ENCODE data around the gene DET1.

The DET1 gene

DNA sequence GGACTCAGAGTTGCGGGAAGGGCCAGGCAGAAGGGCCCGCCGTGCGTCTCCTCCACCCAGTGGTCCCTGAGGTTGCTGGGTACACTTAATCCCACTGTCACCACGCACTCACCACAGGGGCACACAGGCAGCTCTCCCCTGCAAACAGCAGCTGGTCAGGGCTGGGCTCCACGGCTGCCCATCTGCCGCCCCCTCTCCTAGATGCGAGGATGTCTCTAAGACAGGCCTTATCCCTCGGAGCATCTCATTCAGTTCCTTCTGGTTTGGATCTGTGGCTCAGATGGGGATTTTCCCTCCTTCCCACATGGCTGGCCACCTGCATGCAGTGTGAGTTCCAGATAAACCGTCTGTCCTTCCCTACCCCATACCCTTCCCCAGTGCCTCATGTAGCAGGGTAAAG is 52.6 kb downstream of the DET1 start:
- Histone ChIP-seq H3K23ac (ENCODE audit: low read length) (no peak overlapping the region), H2BK5ac (ENCODE audit: low read depth, low read length, poor library complexity) (no peak overlapping the region), H2BK120ac (ENCODE audit: insufficient read depth, low read length, poor library complexity) (no peak overlapping the region), H2AFZ (ENCODE audit: insufficient read depth, low read length, poor library complexity) (no peak overlapping the region), H3K27ac (ENCODE audit: low read depth, low read length) (no peak overlapping the region), H3K14ac (ENCODE audit: low read length) (no peak overlapping the region), H3K4me2 (ENCODE audit: low read length) (no peak overlapping the region), H4K91ac (ENCODE audit: low read depth, low read length) (no peak overlapping the region), H3K79me2 (ENCODE audit: control insufficient read depth, insufficient read depth, low read length, poor library complexity) (no peaks in the 10 kb centered on the region), H3K18ac (ENCODE audit: low read length) (no peak overlapping the region), H4K8ac (ENCODE audit: low read depth, low read length) (no peak overlapping the region), H3K9ac (ENCODE audit: low read length) (no peak overlapping the region), H3K36me3 (ENCODE audit: control insufficient read depth in 1 of 2, insufficient read depth in 2 of 2, low read length in 2 of 2) (no peaks in the 10 kb centered on the region), H3K79me1 (ENCODE audit: low read length) (no peaks in the 10 kb centered on the region), H3K4ac (ENCODE audit: low read depth, low read length) (no peak overlapping the region), H3K4me3 (ENCODE audit: low read depth, low read length) (no peak overlapping the region), H3K4me1 (ENCODE audit: control insufficient read depth in 1 of 2, insufficient read depth in 2 of 2, low read length in 2 of 2) (peaks cover under 1% of the 10 kb centered on the region in 2 experiments), H3K9me3 (ENCODE audit: insufficient read depth, low read depth, low read length) (peaks cover 2% of the 10 kb centered on the region), H2AK5ac (ENCODE audit: low read length) (no peak overlapping the region), H4K12ac (ENCODE audit: low read depth, low read length) (no peak overlapping the region), H2BK12ac (ENCODE audit: low read length) (no peak overlapping the region), H3K27me3 (ENCODE audit: insufficient read depth, low read length) (no peaks in the 10 kb centered on the region)
- no peak for DNase-seq
- WGBS (ENCODE audit: extremely low coverage, insufficient coverage, insufficient read length), result no CpG with 5 or more reads among the region's 10 CpGs

DNA sequence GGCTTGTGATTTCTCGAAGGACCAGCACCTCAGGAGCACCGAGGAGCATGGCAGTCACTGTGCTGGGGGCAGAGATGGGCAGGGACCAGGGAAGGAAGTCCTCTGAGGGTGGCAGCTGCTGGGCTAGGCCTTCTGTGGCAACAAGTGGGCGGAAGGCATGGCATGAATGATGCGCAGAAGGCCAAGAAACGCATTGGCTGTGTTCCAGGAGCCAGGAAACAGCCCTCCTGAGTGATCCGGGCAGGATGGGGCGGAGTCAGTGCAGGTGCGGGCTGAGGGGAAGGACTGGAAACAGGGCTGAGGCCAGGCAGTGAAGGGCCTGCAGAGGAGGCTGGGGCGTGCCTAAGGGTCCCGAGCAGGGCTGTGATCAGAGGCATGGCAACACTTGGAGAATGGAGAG is 55.3 kb downstream of the DET1 start:
- no peak overlapping the region for H4K12ac ChIP-seq (ENCODE audit: low read depth, low read length)
- H2BK5ac ChIP-seq (ENCODE audit: low read depth, low read length, poor library complexity), result no peak overlapping the region
- H3K36me3 ChIP-seq (ENCODE audit: control insufficient read depth in 1 of 2, insufficient read depth in 2 of 2, low read length in 2 of 2), result no peaks in the 10 kb centered on the region
- H3K4me1 ChIP-seq (ENCODE audit: control insufficient read depth in 1 of 2, insufficient read depth in 2 of 2, low read length in 2 of 2), result peaks cover 4 to 5% of the 10 kb centered on the region in 2 experiments
- no peak overlapping the region for H3K4me2 ChIP-seq (ENCODE audit: low read length)
- no peak overlapping the region for H2AFZ ChIP-seq (ENCODE audit: insufficient read depth, low read length, poor library complexity)
- no CpG with 5 or more reads among the region's 10 CpGs for WGBS (ENCODE audit: extremely low coverage, insufficient coverage, insufficient read length)
- H3K9ac ChIP-seq (ENCODE audit: low read length), result no peak overlapping the region
- no peak overlapping the region for H2BK12ac ChIP-seq (ENCODE audit: low read length)
- peak in 1 of 2 donors; percentile 8 for DNase-seq
- no peaks in the 10 kb centered on the region for H3K27me3 ChIP-seq (ENCODE audit: insufficient read depth, low read length)
- no peak overlapping the region for H4K91ac ChIP-seq (ENCODE audit: low read depth, low read length)
- no peak overlapping the region for H2BK120ac ChIP-seq (ENCODE audit: insufficient read depth, low read length, poor library complexity)
- H3K14ac ChIP-seq (ENCODE audit: low read length), result no peak overlapping the region
- H3K27ac ChIP-seq (ENCODE audit: low read depth, low read length), result no peak overlapping the region
- no peak overlapping the region for H3K23ac ChIP-seq (ENCODE audit: low read length)
- no peak overlapping the region for H2AK5ac ChIP-seq (ENCODE audit: low read length)
- H3K9me3 ChIP-seq (ENCODE audit: insufficient read depth, low read depth, low read length), result no peaks in the 10 kb centered on the region
- H3K4ac ChIP-seq (ENCODE audit: low read depth, low read length), result no peak overlapping the region
- H3K79me1 ChIP-seq (ENCODE audit: low read length), result no peaks in the 10 kb centered on the region
- H4K8ac ChIP-seq (ENCODE audit: low read depth, low read length), result no peak overlapping the region
- no peaks in the 10 kb centered on the region for H3K79me2 ChIP-seq (ENCODE audit: control insufficient read depth, insufficient read depth, low read length, poor library complexity)
- no peak overlapping the region for H3K18ac ChIP-seq (ENCODE audit: low read length)
- H3K4me3 ChIP-seq (ENCODE audit: low read depth, low read length), result no peak overlapping the region

DNA sequence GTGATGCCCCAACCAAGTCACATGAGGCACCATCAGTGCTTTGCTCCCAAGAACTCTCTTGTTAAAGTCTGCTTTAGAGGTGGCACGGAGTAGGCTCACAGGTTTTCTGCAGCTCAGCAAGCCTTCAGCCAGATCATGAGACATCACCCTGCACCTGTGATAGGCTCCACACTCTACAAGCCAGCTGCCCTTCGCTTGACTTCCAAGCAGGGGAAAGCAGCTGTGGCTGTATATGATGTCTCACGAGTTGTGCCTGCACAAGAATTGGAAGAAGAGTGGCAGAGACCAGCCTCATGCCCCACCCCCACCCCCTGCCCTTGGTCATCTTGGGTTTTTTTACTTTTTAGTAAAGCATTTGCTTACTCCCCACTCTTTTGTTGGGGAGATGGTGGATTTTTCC is 56.4 kb downstream of the DET1 start:
- H3K27me3 ChIP-seq (ENCODE audit: insufficient read depth, low read length), result no peaks in the 10 kb centered on the region
- no peak overlapping the region for H3K4me3 ChIP-seq (ENCODE audit: low read depth, low read length)
- H2BK12ac ChIP-seq (ENCODE audit: low read length), result no peak overlapping the region

DNA sequence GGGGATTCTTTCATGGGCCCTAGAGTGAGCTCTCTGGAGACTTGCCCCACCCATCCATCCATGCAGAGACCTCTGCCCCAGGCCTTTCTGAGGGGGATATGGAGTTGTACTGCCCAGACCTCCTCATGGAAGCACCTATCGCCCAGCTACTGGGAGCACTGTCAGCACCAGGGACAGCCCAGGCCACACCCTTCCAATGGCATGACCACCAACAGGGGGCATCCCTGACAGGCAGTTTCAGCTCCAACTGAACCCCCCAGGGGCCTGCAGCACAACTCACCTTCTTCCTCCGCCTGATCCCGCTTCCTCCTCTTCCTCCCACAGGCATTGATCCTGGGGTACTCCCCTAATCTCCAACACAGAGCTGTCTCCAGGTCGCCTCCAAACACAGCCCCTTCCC is 57.2 kb downstream of the DET1 start:
- H3K27ac ChIP-seq (ENCODE audit: low read depth, low read length), result no peak overlapping the region
- H3K23ac ChIP-seq (ENCODE audit: low read length), result no peak overlapping the region
- H3K79me2 ChIP-seq (ENCODE audit: control insufficient read depth, insufficient read depth, low read length, poor library complexity), result no peaks in the 10 kb centered on the region
- H3K14ac ChIP-seq (ENCODE audit: low read length), result no peak overlapping the region
- H2BK5ac ChIP-seq (ENCODE audit: low read depth, low read length, poor library complexity), result no peak overlapping the region
- no peak overlapping the region for H3K4me3 ChIP-seq (ENCODE audit: low read depth, low read length)
- H3K4me2 ChIP-seq (ENCODE audit: low read length), result no peak overlapping the region
- no peak overlapping the region for H3K9ac ChIP-seq (ENCODE audit: low read length)
- no peak for DNase-seq
- H3K9me3 ChIP-seq (ENCODE audit: insufficient read depth, low read depth, low read length), result no peaks in the 10 kb centered on the region
- no peak overlapping the region for H3K18ac ChIP-seq (ENCODE audit: low read length)
- no peak overlapping the region for H2BK12ac ChIP-seq (ENCODE audit: low read length)
- H3K4me1 ChIP-seq (ENCODE audit: control insufficient read depth in 1 of 2, insufficient read depth in 2 of 2, low read length in 2 of 2), result peaks cover 12 to 16% of the 10 kb centered on the region in 2 experiments
- no peak overlapping the region for H4K12ac ChIP-seq (ENCODE audit: low read depth, low read length)
- H2AK5ac ChIP-seq (ENCODE audit: low read length), result no peak overlapping the region
- no peak overlapping the region for H4K8ac ChIP-seq (ENCODE audit: low read depth, low read length)
- H2AFZ ChIP-seq (ENCODE audit: insufficient read depth, low read length, poor library complexity), result no peak overlapping the region
- H2BK120ac ChIP-seq (ENCODE audit: insufficient read depth, low read length, poor library complexity), result no peak overlapping the region
- H3K4ac ChIP-seq (ENCODE audit: low read depth, low read length), result no peak overlapping the region
- H3K36me3 ChIP-seq (ENCODE audit: control insufficient read depth in 1 of 2, insufficient read depth in 2 of 2, low read length in 2 of 2), result no peaks in the 10 kb centered on the region
- H4K91ac ChIP-seq (ENCODE audit: low read depth, low read length), result no peak overlapping the region
- no CpG with 5 or more reads among the region's 4 CpGs for WGBS (ENCODE audit: extremely low coverage, insufficient coverage, insufficient read length)
- peaks cover 6% of the 10 kb centered on the region for H3K79me1 ChIP-seq (ENCODE audit: low read length)
- H3K27me3 ChIP-seq (ENCODE audit: insufficient read depth, low read length), result no peaks in the 10 kb centered on the region

More for the DNA sequence above, 56.4 kb downstream of the DET1 start:
- Histone ChIP-seq H3K4ac (ENCODE audit: low read depth, low read length) (no peak overlapping the region), H3K36me3 (ENCODE audit: control insufficient read depth in 1 of 2, insufficient read depth in 2 of 2, low read length in 2 of 2) (no peaks in the 10 kb centered on the region), H3K23ac (ENCODE audit: low read length) (no peak overlapping the region), H3K4me2 (ENCODE audit: low read length) (no peak overlapping the region), H3K18ac (ENCODE audit: low read length) (no peak overlapping the region), H4K12ac (ENCODE audit: low read depth, low read length) (no peak overlapping the region), H3K27ac (ENCODE audit: low read depth, low read length) (no peak overlapping the region), H4K8ac (ENCODE audit: low read depth, low read length) (no peak overlapping the region), H4K91ac (ENCODE audit: low read depth, low read length) (no peak overlapping the region), H3K9ac (ENCODE audit: low read length) (peak overlapping the region; percentile 44), H2BK120ac (ENCODE audit: insufficient read depth, low read length, poor library complexity) (no peak overlapping the region), H3K79me2 (ENCODE audit: control insufficient read depth, insufficient read depth, low read length, poor library complexity) (no peaks in the 10 kb centered on the region), H3K4me1 (ENCODE audit: control insufficient read depth in 1 of 2, insufficient read depth in 2 of 2, low read length in 2 of 2) (peaks cover 8 to 9% of the 10 kb centered on the region in 2 experiments), H2AK5ac (ENCODE audit: low read length) (no peak overlapping the region), H2BK5ac (ENCODE audit: low read depth, low read length, poor library complexity) (no peak overlapping the region), H3K14ac (ENCODE audit: low read length) (no peak overlapping the region), H3K79me1 (ENCODE audit: low read length) (peaks cover 3% of the 10 kb centered on the region), H2AFZ (ENCODE audit: insufficient read depth, low read length, poor library complexity) (no peak overlapping the region), H3K9me3 (ENCODE audit: insufficient read depth, low read depth, low read length) (no peaks in the 10 kb centered on the region)
- DNase-seq, result no peak
- WGBS (ENCODE audit: extremely low coverage, insufficient coverage, insufficient read length), result no CpG with 5 or more reads among the region's 3 CpGs
